GM18861 (cell line): ENCODE data around the gene KCNT1.

Experiments
- ATAC-seq: cut with Tn5 transposase; IDR thresholded peaks from one replicate; pipeline ENCODE4 v1.9.1; 2021; ENCODE audit not compliant: unreplicated experiment

KCNT1 gene

DNA sequence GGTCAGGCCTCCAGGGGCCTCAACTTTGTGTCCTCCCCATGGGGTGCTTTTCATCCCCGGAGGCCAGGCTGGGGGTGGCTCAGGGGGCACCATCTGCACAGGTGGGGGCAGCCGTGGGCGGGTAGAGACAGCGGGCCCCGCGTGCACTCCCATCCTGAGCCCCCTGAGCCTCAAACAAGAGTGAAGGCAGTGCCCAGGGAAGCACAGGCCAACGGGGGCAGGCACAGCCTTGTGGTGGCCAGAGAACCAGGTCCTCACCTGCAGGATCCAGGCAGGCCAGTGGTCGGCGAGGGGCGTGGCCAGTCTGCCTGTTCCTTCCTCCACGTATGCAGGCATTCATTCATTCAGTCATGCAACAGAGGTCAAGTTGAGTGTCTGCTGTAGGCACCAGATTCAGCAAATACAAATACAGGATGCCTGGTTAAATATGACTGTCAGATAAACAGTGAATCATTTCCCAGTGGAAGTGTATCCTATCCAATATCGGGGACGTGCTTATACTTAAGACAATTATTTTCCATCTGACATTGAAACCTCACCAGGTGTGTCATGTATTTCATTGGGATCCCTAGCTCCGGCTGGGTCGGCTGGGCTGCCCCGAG is 22.3 kb downstream of the KCNT1 start:
- no peak for ATAC-seq

DNA sequence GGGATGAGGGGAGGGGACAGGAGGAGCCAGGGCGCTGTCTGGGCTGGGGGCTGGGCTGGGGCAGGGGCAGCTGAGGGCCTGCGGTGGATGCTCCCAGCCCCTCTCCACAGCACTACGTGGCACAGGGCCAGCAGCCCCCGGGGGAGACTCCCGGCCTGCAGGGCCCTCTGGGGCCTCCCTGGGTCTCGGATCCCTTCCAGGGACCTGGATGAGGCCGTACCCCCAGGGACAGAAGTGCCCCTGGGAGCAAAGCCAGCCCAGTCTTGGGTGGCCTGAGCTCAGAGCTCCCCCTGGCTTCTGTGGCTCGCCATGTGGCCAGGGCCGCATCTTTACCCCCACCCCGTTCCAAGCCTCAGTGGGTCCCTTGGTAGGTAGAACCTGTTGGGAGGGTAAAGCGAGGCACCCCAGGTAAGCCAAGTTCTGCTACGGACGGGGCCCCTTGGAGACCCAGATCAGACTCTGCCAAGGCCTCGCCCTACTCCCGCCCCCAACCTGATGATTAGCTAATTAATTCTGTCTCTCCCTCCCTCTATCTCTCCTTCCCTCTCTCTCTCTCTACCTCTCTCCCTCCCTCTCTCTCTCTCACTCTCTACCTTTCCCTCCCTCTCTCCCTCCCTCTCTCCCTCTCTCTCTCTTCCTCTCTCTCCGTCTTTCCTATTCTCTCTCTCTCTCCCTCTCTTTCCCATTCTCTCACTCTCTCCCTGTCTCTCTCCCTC is 24.3 kb downstream of the KCNT1 start:
- ATAC-seq = no peak

- ATAC-seq = no peak
Measured at GRCh38 chr9:135727257-135727875, 25.4 kb downstream of the KCNT1 start.

- ATAC-seq = no peak
Measured at GRCh38 chr9:135728436-135729110, 26.6 kb downstream of the KCNT1 start.

DNA sequence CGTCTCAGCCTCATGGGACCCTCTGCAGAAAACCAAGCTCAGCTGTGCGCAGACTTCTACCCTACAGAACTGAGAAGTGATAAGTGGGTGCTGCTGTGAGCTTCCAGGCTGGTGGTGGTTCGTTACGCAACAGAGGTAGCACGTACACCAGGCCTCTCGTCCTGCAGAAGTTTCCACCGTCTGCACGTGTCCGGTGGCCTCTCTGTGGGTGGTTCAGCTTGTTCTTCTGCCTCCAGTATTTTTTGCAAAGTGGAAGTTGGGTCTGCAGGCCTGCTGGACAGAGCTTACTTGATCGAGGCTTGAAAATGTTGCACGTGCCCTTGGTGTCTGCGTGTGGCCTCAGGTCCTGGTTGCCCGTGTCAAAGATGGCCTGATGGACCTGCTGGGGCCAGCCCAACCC is 27.5 kb downstream of the KCNT1 start:
- no peak for ATAC-seq

GRCh38 chr9:135731454-135731853 is 29.5 kb downstream of the KCNT1 start:
- no peak for ATAC-seq

DNA sequence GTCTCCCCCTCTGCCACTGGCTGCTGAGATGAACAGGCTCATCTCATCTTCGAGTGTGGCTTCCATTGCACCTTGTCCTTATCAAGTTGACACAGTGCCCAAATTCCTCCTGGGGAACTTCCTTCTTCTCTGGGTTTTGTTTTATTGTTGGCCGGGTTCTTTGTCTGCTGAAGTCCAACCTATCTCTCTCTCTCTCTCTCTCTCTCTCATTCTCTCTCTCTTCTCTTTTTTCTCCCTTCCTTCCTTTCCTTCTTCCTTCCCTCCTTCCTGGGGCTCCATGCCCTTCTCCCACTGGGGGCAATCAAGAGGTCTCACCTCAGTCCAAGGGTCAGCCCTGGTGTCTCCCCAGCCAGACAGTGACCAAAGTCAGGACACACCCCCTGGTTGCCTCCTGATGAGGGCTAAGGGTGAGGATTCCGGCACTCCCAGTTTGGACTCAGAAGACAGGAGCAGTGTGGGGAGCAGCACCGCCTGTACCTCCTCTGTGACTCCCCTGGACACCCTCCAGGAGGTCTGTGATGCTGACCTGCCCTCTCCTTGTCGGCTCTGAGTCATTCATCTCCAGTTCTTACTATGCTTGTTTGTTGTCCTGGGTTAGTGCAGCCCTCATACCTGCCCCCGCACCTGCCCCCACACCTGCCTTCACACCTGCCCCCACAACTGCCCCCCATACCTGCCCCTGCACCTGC is 30.7 kb downstream of the KCNT1 start:
- no peak for ATAC-seq

DNA sequence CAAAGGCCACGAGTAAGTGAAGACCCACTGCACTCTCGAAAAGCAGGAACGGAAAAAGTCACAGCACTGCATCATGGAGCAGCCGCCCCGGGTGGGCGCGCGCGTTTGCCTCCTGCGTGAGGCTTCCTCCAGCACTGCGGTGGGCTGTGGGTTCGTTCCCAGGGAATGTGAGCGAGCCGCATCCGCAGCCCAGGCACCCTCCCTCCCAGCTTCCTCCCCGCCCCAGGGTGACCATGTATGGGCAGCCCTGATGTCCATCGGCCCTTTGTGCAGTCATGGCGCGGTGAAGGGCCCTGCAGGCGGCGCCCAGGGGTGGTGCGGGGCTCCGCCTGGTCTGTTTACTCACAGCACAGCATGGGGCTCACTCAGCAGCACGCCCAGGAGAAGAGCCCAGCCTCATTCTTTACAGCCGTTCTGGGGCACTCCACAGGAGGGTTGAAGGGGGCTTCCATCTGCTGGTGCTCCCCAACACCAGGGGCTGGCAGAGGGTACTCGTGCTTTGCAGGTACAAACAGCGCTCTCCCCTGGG is 32.7 kb downstream of the KCNT1 start:
- no peak for ATAC-seq

GRCh38 chr9:135736272-135736978 is 34.4 kb downstream of the KCNT1 start:
- ATAC-seq = no peak

GRCh38 chr9:135736979-135737839 is 35.2 kb downstream of the KCNT1 start:
- no peak for ATAC-seq

- ATAC-seq = no peak
Measured at GRCh38 chr9:135737840-135738521, 36.0 kb downstream of the KCNT1 start.

GRCh38 chr9:135739271-135740220 is 37.6 kb downstream of the KCNT1 start:
- ATAC-seq = no peak

DNA sequence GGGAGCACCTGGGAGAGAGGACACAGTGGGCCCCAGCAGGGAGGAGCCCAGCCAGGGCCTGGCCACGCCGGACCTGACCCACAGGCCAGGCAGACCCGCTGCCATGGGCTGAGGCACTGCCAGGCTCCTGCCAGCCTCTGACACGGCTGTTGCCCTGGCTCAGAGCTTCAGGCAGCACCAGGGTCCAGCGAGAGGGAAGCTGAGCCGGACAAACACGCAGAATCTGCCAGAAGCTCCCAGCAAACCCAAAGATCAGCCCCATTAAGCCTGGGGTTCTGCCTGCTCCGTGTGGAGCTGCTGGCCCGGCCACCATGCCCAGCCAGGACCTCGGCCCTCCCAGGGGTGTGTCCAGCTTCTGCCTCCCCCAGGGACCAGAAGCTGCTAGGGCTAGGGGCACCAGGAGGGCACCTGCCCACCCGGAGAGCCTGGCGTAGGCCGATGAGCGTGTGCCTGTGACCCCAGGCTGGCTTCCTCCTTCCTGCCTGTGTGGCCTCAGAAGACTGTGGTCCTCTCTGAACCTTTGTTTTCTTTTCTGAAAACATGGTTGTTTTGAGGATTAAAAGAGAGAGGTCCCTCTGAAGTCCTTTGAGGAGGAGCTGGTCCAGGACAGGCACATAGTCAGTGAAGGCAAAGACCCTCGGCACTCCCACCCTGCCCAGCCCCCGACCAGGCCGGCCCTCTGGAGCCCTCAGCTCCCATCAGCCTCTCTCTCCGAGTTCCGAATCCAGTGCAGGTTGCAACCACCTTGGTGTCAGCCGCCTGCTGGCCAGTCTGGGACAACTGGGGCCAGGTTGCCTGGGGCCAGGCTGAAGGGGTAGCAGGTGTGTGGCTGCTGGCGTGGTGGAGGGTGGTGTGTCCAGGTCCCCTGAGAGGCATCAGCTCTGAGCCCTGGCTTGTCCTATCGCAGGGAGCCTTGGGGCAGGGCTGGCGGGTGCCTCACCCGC is 39.6 kb downstream of the KCNT1 start:
- no peak for ATAC-seq

DNA sequence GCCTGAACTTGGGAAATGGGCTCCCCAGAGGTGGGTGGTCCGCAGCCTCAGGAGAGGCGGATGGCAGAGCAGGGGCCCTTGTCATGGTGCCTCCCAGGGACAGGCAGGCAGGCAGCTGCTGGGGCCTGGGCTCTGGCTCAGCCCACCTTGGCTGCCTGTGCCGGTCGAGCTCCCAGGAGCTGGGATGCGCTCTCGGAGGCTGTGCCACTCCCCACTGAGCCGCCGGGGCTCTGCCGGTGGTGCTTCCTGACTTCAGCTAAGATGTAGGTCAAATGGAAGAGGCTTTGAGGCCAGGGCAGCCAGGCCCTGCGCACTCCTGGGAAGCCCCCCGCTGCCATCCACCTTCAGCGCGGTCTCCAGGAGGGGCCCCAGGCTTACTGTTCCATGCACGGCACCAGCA is 41.0 kb downstream of the KCNT1 start:
- no peak for ATAC-seq

GRCh38 chr9:135743546-135744332 is 41.8 kb downstream of the KCNT1 start:
- ATAC-seq = no peak
